GM21723 (cell line): ENCODE measurements around the gene CLCA2.

Experiments
- ATAC-seq: cut with Tn5 transposase; IDR thresholded peaks from one replicate; pipeline ENCODE4 v1.9.1; 2021; ENCODE audit warnings: mild to moderate bottlenecking, moderate library complexity; ENCODE audit not compliant: unreplicated experiment

The CLCA2 gene

GRCh38 chr1:86505564-86505902 is 81.6 kb downstream of the CLCA2 start:
- ATAC-seq = no peak
